Endothelial cell of umbilical vein (primary cell): Measurements from ENCODE around the gene GRK1. TPM values are rescaled to one million over a fixed set of nuclear protein-coding genes. Genes with fewer than 3 reads are reported as not detected.

Experiments used
- BruUV-seq: library from RNA; stranded (reverse); fragments of 400-500 nt; replicated peaks from 2 replicates; lab custom pipeline; 2021; lab: Mats Ljungman, UMichigan
- CTCF ChIA-PET: fragments of 300-600, 350-600 bp; sonication (Branson Sonifier 250); formaldehyde crosslinking; loops from one replicate; lab custom pipeline; 2021; ENCODE audit warnings: antibody characterized with exemption, inconsistent platforms; lab: Charles Lee
- POLR2A ChIA-PET: fragments of 300-600, 350-600 bp; sonication (Branson Sonifier 250); formaldehyde crosslinking; loops from one replicate; lab custom pipeline; 2021; ENCODE audit warnings: antibody characterized with exemption, inconsistent platforms; lab: Charles Lee
- DNase-seq: peaks from one replicate; pipeline ENCODE4 v3.0.0-alpha.2; 2011; ENCODE audit warnings: low read depth, low spot score
- FAIRE-seq: peaks from 2 replicates; lab custom pipeline; 2011; peaks lifted over from hg19 to GRCh38; lab: Jason Lieb, UNC
- H2AFZ ChIP-seq: 2 replicates; pipeline ENCODE4 v1.6.0; 2012; ENCODE audit warnings: low read depth, low read length, control low read depth, inconsistent platforms
- H3K27ac ChIP-seq: 2 replicates; pipeline ENCODE4 v1.5.1; 2011; ENCODE audit warnings: low read depth, mild to moderate bottlenecking, control low read depth, low read length, moderate library complexity; ENCODE audit not compliant: insufficient read depth
- H3K27me3 ChIP-seq, 2 experiments: 2 replicates each; pipeline versions ENCODE4 v1.6.0 to v1.6.1; 2011; ENCODE audit warnings: low read length in 2 of 2, mixed read lengths in 1 of 2; ENCODE audit not compliant: control insufficient read depth in 2 of 2, insufficient read depth in 2 of 2
- H3K36me3 ChIP-seq, 2 experiments: 2 replicates in 1 of 2; 3 replicates in 1 of 2; pipeline ENCODE4 v1.5.1; 2011; ENCODE audit warnings: low read length in 2 of 2, mild to moderate bottlenecking in 1 of 2, moderate library complexity in 1 of 2; ENCODE audit not compliant: control insufficient read depth in 2 of 2, insufficient read depth in 2 of 2; ENCODE audit errors: extremely low read depth in 1 of 2
- H3K4me1 ChIP-seq: 3 replicates; pipeline ENCODE4 v1.5.1; 2011; ENCODE audit warnings: mild to moderate bottlenecking, low read length; ENCODE audit not compliant: control insufficient read depth, insufficient read depth; ENCODE audit errors: extremely low read depth
- H3K4me2 ChIP-seq: 2 replicates; pipeline ENCODE4 v1.6.1; 2011; ENCODE audit warnings: low read length, control low read depth, mixed read lengths; ENCODE audit not compliant: insufficient read depth
- H3K4me3 ChIP-seq, 3 experiments: fragments of 200-600 bp in 1 of 3; sonication (generic), shearing (Covaris generic) in 1 of 3; replicated peaks in 1 of 3; 2 replicates each; pipeline ENCODE4 v1.5.1; 2011 to 2016; ENCODE audit warnings: control low read depth in 3 of 3, low read length in 3 of 3, mild to moderate bottlenecking in 2 of 3, inconsistent platforms in 1 of 3, low read depth in 1 of 3, moderate library complexity in 1 of 3; ENCODE audit not compliant: insufficient read depth in 1 of 3
- H3K79me2 ChIP-seq: 2 replicates; pipeline ENCODE4 v1.6.0; 2012; ENCODE audit warnings: low read length, inconsistent platforms; ENCODE audit not compliant: control insufficient read depth, insufficient read depth
- H3K9ac ChIP-seq: replicated peaks from 2 replicates; pipeline ENCODE3; 2011; ENCODE audit warnings: low read length, control low read depth; ENCODE audit not compliant: insufficient read depth; ENCODE audit errors: extremely low read depth
- H3K9me1 ChIP-seq: replicated peaks from 3 replicates; pipeline ENCODE4 v1.6.0; 2011; ENCODE audit warnings: mild to moderate bottlenecking, low read length; ENCODE audit not compliant: control insufficient read depth, insufficient read depth; ENCODE audit errors: extremely low read depth
- H3K9me3 ChIP-seq: replicated peaks from 2 replicates; pipeline ENCODE4 v1.5.1; 2012; ENCODE audit warnings: low read length, inconsistent platforms; ENCODE audit not compliant: control insufficient read depth, insufficient read depth
- H4K20me1 ChIP-seq: replicated peaks from 2 replicates; pipeline ENCODE3; 2011; ENCODE audit warnings: mild to moderate bottlenecking, low read length; ENCODE audit not compliant: control insufficient read depth, insufficient read depth; ENCODE audit errors: extremely low read depth
- CTCF ChIP-seq, 2 donors: IDR thresholded peaks; 1 replicate in 1 of 2; 2 replicates in 1 of 2; pipeline ENCODE4 v1.5.1; 2011; ENCODE audit warnings: low read length in 2 of 2, mild to moderate bottlenecking in 2 of 2, moderate library complexity in 2 of 2, control low read depth in 1 of 2, inconsistent platforms in 1 of 2, low read depth in 1 of 2; ENCODE audit not compliant: insufficient read depth in 1 of 2; ENCODE audit errors: extremely low read depth in 1 of 2
- EZH2 ChIP-seq: IDR thresholded peaks from 2 replicates; pipeline ENCODE4 v1.6.1; 2012; ENCODE audit warnings: borderline replicate concordance, low read depth, mild to moderate bottlenecking, moderate library complexity, low read length, inconsistent platforms; ENCODE audit not compliant: severe bottlenecking
- GATA2 ChIP-seq: IDR thresholded peaks from 2 replicates; pipeline ENCODE4 v1.7.0; 2011; ENCODE audit warnings: low read depth, mild to moderate bottlenecking, moderate library complexity, mixed read lengths, low read length; ENCODE audit not compliant: insufficient read length, insufficient read depth
- JUN ChIP-seq: IDR thresholded peaks from 2 replicates; pipeline ENCODE4 v1.6.1; 2011; ENCODE audit warnings: borderline replicate concordance, low read depth; ENCODE audit not compliant: insufficient read length, insufficient read depth
- MYC ChIP-seq: IDR thresholded peaks from one replicate; pipeline ENCODE4 v1.6.1; 2011; ENCODE audit warnings: mild to moderate bottlenecking, low read depth, low read length
- POLR2AphosphoS5 ChIP-seq: IDR thresholded peaks from 2 replicates; pipeline ENCODE4 v1.6.1; 2012; ENCODE audit warnings: low read depth, mild to moderate bottlenecking, control low read depth, low read length, moderate library complexity; ENCODE audit not compliant: insufficient read depth
- dilution Hi-C: fragments of 300-500 bp; cut with MboI; formaldehyde crosslinking; loops from one replicate; pipeline ENCODE4 v1.15.0; 2019; ENCODE audit warnings: low sequenced_read_pairs; ENCODE audit not compliant: extremely low pct_ligation_motif_present
- intact Hi-C: fragments of 100-400 bp; cut with micrococcal nuclease; formaldehyde crosslinking; loops from one replicate; pipeline ENCODE4 v1.10.0; 2022
- polyA plus RNA-seq, 4 experiments: library from polyadenylated mRNA; depleted of rRNA in 3 of 4; stranded (reverse) in 3 of 4; unstranded in 1 of 4; fragments of >200 nt; gene quantifications; 2 replicates each; pipeline versions ENCODE4 v1.2.1 to v1.2.3, GENCODE V29; 2011 to 2012; ENCODE audit warnings: missing spikeins in 1 of 4
- total RNA-seq: library from RNA; stranded (reverse); gene quantifications from 2 replicates; pipeline ENCODE4 v1.2.3, GENCODE V29; 2021

The GRK1 gene
- total and polyA plus RNA-seq, 2 donors (not counting 3 experiments of a cell fraction or from before 2014, with no cell fraction given): not detected

GRCh38 chr13:113630804-113631203 lies 36.2 kb upstream of the GRK1 start:
- FAIRE-seq (no peak), DNase-seq (no peak)
- CTCF ChIA-PET: no interaction called here
- Histone ChIP-seq H3K27me3 (no peaks in the 10 kb centered on the region), H3K9ac (no peak overlapping the region), H4K20me1 (no peaks in the 10 kb centered on the region), H3K9me3 (no peaks in the 10 kb centered on the region), H3K4me1 (peaks cover 4% of the 10 kb centered on the region), H3K4me2 (no peak overlapping the region), H3K36me3 (peaks cover 3 to 35% of the 10 kb centered on the region in 2 experiments), H3K79me2 (peaks cover 49% of the 10 kb centered on the region), H3K4me3 (no peak overlapping the region), H2AFZ (no peak overlapping the region), H3K27ac (no peak overlapping the region), H3K9me1 (no peaks in the 10 kb centered on the region)
- intact Hi-C loops (no loop called here), dilution Hi-C loops (no loop called here)
- no peak for TF ChIP-seq GATA2
- no peak for TF ChIP-seq CTCF (IDR thresholded peaks at IDR 0.05; ENCODE audit: extremely low read depth in 1 of 2, insufficient read depth in 1 of 2, low read depth in 1 of 2, low read length in 2 of 2)
- no peak for TF ChIP-seq EZH2
- TF ChIP-seq MYC: no peak
- no peak for TF ChIP-seq JUN
- no peak for TF ChIP-seq POLR2AphosphoS5
- BruUV-seq: no TSS peak
- POLR2A ChIA-PET: no interaction called here
